Activated CD4-positive, CD25-positive, alpha-beta regulatory T cell (primary cell): Measurements from ENCODE around the gene BPIFB3.
"Not testable (repeated sequence)": the region's sequence is repeated elsewhere in the genome, so short reads cannot be mapped to it uniquely, and the experiment has no call there.

Experiments used
- DNase-seq, 4 experiments: peaks; one replicate each; lab custom pipeline; 2025; lab: John Stamatoyannopoulos, UW

Gene BPIFB3

DNA sequence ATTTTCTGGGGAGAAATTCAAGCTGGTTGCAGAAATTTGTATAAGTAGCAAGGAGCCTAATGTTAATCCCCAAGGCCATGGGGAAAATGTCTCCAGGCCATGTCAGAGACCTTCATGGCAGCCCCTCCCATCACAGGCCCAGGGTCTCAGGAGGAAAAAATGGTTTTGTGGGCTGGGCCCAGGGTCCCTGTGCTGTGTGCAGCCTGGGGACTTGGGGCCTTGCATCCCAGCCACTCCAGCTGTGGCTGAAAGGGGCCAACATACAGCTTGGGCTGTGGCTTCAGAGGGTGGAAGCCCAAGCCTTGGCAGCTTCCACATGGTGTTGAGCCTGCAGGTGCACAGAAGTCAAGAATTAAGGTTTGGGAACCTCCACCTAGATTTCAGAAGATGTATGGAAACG is 68.6 kb downstream of the BPIFB3 start:
- not testable (repeated sequence) for DNase-seq
